GM19455 (cell line): ENCODE data around the gene CHST2.
A peak's percentile ranks its signal among the peaks of the same experiment; 100 is the strongest.

Source experiments
- ATAC-seq: cut with Tn5 transposase; IDR thresholded peaks from one replicate; pipeline ENCODE4 v1.9.1; 2021; ENCODE audit not compliant: unreplicated experiment

CHST2 gene

GRCh38 chr3:143165211-143165610 is 45.6 kb downstream of the CHST2 start:
- ATAC-seq, result peak; percentile 46

GRCh38 chr3:143165612-143166285 is 46.2 kb downstream of the CHST2 start:
- peak; percentile 70 for ATAC-seq

GRCh38 chr3:143166376-143166775 is 46.8 kb downstream of the CHST2 start:
- no peak for ATAC-seq

- no peak for ATAC-seq
These were observed 48.6 kb downstream of the CHST2 start for GRCh38 chr3:143167969-143168854.

- ATAC-seq, result no peak
These were observed 49.3 kb downstream of the CHST2 start for GRCh38 chr3:143168855-143169192.

- ATAC-seq, result no peak
These were observed 50.5 kb downstream of the CHST2 start for GRCh38 chr3:143170074-143170473.

GRCh38 chr3:143170676-143171075 is 51.1 kb downstream of the CHST2 start:
- ATAC-seq, result no peak

- no peak for ATAC-seq
These were observed 51.8 kb downstream of the CHST2 start for GRCh38 chr3:143171141-143171980.

GRCh38 chr3:143172062-143172794 is 52.7 kb downstream of the CHST2 start:
- ATAC-seq, result no peak

- ATAC-seq, result no peak
These were observed 53.2 kb downstream of the CHST2 start for GRCh38 chr3:143172795-143173145.

- no peak for ATAC-seq
These were observed 53.7 kb downstream of the CHST2 start for GRCh38 chr3:143173242-143173641.
